ENCODE results near the gene IPO11.
"Not testable (repeated sequence)": the region's sequence is repeated elsewhere in the genome, so short reads cannot be mapped to it uniquely, and the experiment has no call there.

IPO11 gene

DNA sequence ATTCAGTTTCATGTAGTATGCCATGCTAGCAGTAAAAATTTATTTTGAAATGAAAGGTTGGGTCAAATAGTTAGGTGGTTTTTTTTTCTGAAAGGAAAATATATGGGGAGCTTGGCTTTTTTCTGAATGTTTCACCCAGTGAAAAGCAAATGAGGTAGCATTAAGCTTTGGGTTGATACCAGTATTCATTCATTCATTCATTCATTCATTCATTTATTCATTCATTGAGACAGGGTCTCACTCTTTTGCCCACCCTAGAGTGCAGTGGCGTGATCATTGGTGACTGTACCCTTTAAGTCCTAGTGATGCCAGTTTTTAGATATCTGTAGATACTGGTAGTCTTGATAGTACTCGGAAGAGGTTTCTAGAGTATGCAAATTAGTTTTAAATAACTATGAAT is 123.7 kb downstream of the IPO11 start:
- H3K36me3 ChIP-seq (ENCODE audit: control insufficient read depth, insufficient read depth, low read length): peaks cover 2% of the 10 kb centered on the region
- no peaks in the 10 kb centered on the region for H3K4me1 ChIP-seq (ENCODE audit: control insufficient read depth, insufficient read depth, low read length)
- H3K4me3 ChIP-seq (ENCODE audit: low read length): no peak overlapping the region
- H3K27ac ChIP-seq (ENCODE audit: low read depth, low read length): no peak overlapping the region
- H3K9ac ChIP-seq (ENCODE audit: low read length): no peak overlapping the region
- H3K27me3 ChIP-seq (ENCODE audit: control insufficient read depth, insufficient read depth, low read length): no peaks in the 10 kb centered on the region

DNA sequence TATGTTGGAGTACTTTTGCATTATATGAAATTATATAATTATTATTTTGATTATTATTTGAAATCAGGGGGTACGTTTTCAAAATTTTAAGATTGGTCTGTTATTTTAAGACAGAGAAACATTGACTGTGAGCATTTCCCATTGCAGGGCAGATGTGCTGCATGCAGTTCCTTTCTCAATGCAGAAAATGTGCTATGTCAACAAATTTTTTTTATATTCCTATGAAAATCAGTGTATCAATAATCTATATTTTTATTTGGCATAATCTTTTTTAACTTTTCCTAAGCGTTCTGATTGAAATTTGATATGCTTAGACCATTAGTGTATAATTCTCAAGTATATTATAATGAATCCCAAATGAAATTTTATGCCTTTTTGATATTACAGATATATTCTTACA is 124.2 kb downstream of the IPO11 start:
- Histone ChIP-seq H3K9ac (ENCODE audit: low read length) (no peak overlapping the region), H3K4me1 (ENCODE audit: control insufficient read depth, insufficient read depth, low read length) (no peaks in the 10 kb centered on the region), H3K27me3 (ENCODE audit: control insufficient read depth, insufficient read depth, low read length) (no peaks in the 10 kb centered on the region), H3K4me3 (ENCODE audit: low read length) (no peak overlapping the region), H3K27ac (ENCODE audit: low read depth, low read length) (no peak overlapping the region), H3K36me3 (ENCODE audit: control insufficient read depth, insufficient read depth, low read length) (peaks cover 3% of the 10 kb centered on the region)

DNA sequence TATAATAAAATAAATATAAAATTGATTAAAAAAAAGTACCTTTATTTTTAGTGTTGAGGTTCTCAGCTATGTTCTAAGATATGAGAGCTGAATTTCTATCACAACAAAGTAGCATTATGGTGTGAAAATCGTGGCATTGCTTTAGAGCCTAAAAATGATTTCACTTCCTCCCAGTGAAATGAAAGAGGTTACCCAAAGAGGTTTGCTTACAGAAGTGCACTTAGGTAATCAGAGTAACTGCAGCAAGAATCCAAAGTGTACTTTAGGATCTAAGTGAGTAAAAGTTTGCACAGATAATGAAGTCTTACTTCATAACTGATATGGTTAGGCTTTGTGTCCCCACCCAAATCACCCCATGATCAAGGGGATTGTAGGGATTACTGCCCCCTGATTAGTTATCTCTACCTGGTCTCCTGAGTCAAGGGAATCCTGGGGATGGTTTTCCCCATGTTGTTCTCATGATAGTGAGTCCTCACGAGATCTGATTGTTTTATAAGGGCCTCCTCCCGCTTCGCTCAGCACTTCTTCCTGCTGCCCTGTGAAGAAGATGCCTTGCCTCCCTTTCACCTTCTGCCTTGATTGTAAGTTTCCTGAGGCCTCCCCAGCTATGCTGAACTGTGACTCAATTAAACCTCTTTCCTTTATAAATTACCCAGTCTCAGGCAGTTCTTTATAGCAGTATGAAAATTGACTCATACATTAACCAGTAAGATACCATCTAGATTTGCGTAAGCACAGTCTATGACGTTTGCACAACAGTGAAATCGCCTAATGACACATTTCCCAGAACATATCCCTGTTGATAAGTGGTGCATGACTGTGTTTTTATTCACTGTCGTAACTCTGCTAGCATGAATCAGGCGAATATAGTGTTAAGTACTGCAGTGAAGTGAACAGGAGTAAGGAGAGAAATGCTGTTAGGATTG is 125.7 kb downstream of the IPO11 start:
- Histone ChIP-seq H3K27me3 (ENCODE audit: control insufficient read depth, insufficient read depth, low read length) (no peaks in the 10 kb centered on the region), H3K4me1 (ENCODE audit: control insufficient read depth, insufficient read depth, low read length) (no peaks in the 10 kb centered on the region), H3K27ac (ENCODE audit: low read depth, low read length) (no peak overlapping the region), H3K9ac (ENCODE audit: low read length) (no peak overlapping the region), H3K36me3 (ENCODE audit: control insufficient read depth, insufficient read depth, low read length) (peaks cover 3% of the 10 kb centered on the region), H3K4me3 (ENCODE audit: low read length) (no peak overlapping the region)

DNA sequence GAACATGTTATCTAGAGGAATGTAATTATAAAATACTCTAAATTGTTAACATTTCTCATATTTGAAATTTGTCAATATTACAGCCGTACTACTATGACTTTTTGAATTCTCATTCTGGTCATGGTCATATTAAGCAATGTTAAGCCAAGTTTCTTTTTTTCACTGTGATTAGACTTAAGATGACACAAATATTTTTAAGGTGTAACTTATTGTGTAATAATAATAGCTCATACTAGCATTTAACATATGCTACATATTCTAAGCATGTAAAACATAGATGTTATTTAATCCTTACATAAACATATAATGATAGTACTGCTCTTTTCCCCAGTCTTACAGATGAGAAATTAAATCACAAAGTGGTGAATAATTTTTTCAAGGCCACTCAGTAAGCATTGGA is 130.2 kb downstream of the IPO11 start:
- H3K4me1 ChIP-seq (ENCODE audit: control insufficient read depth, insufficient read depth, low read length): no peaks in the 10 kb centered on the region
- H3K4me3 ChIP-seq (ENCODE audit: low read length): no peak overlapping the region
- no peak overlapping the region for H3K27ac ChIP-seq (ENCODE audit: low read depth, low read length)
- peaks cover 3% of the 10 kb centered on the region for H3K36me3 ChIP-seq (ENCODE audit: control insufficient read depth, insufficient read depth, low read length)
- H3K9ac ChIP-seq (ENCODE audit: low read length): no peak overlapping the region
- no peaks in the 10 kb centered on the region for H3K27me3 ChIP-seq (ENCODE audit: control insufficient read depth, insufficient read depth, low read length)

DNA sequence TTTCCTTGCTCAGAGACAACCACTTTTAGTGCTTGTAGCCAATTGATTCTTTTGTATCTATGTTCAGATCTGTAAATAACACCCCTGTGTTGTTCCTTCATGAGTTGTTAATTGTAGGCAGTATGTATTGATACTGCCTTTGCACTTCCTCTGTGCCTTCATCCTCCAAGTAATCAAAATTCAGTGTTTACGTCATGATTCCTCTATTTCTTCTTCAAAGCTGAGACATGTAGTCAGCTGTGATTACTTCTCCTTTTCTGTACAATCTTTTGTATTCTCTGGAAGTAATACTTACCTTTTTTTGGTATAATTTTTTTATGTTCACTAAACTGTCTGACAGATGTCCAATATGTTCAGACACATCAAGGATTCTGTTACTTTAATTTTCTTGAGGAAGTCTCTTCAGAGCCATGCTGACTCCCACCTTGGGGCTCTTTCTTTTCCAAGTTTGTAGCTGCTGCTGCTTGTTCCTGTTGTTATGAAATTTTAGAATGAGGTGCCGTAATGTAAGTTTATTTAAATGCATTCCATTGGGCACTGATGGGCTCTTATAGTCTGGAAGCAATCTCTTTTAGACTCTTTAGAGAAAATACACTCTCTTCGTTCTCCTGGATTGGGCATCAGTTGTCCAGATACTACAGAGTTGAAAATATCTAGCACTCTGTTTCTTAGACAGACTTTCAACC is 135.5 kb downstream of the IPO11 start:
- no peaks in the 10 kb centered on the region for H3K36me3 ChIP-seq (ENCODE audit: control insufficient read depth, insufficient read depth, low read length)
- H3K27me3 ChIP-seq (ENCODE audit: control insufficient read depth, insufficient read depth, low read length): no peaks in the 10 kb centered on the region
- no peak overlapping the region for H3K9ac ChIP-seq (ENCODE audit: low read length)
- no peaks in the 10 kb centered on the region for H3K4me1 ChIP-seq (ENCODE audit: control insufficient read depth, insufficient read depth, low read length)
- no peak overlapping the region for H3K4me3 ChIP-seq (ENCODE audit: low read length)
- no peak overlapping the region for H3K27ac ChIP-seq (ENCODE audit: low read depth, low read length)

DNA sequence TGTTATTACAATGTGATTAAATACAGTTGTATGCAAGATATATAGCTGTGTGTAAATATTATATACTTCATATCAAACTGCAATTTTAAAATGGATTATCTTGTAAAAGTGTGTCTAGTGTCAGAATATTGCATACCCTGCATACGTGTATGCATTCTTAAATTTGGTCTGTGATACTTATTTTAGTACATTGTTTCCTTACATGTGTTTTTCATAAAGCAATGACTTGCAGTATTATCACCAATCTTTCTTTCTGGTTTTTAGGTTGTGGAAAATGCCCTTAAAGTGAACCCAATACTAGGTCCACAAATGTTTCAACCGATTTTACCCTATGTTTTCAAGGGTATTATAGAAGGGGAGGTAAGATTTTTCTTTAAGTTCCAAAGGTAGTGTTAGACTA is 137.5 kb downstream of the IPO11 start:
- no peaks in the 10 kb centered on the region for H3K36me3 ChIP-seq (ENCODE audit: control insufficient read depth, insufficient read depth, low read length)
- H3K9ac ChIP-seq (ENCODE audit: low read length): no peak overlapping the region
- no peaks in the 10 kb centered on the region for H3K4me1 ChIP-seq (ENCODE audit: control insufficient read depth, insufficient read depth, low read length)
- no peak overlapping the region for H3K27ac ChIP-seq (ENCODE audit: low read depth, low read length)
- H3K27me3 ChIP-seq (ENCODE audit: control insufficient read depth, insufficient read depth, low read length): no peaks in the 10 kb centered on the region
- H3K4me3 ChIP-seq (ENCODE audit: low read length): no peak overlapping the region

DNA sequence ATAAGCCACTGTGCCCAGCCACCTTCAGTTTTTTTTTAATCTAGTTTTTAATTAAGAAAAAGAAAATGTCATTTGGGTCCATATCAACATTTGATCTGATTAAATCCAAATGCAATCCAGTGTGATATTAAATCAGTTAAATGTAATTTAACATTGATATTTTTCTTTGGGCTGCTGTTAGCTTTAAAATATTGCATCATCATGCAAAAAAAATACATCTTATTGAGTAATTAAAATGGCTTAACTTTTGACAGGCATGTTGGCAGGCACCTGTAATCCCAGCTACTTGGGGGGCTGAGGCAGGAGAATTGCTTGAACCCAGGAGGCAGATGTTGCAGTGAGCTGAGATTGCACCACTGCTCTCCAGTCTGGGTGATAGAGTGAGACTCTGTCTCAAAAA is 143.4 kb downstream of the IPO11 start:
- Histone ChIP-seq H3K27me3 (ENCODE audit: control insufficient read depth, insufficient read depth, low read length) (no peaks in the 10 kb centered on the region), H3K36me3 (ENCODE audit: control insufficient read depth, insufficient read depth, low read length) (no peaks in the 10 kb centered on the region), H3K27ac (ENCODE audit: low read depth, low read length) (no peak overlapping the region), H3K4me3 (ENCODE audit: low read length) (no peak overlapping the region), H3K9ac (ENCODE audit: low read length) (no peak overlapping the region), H3K4me1 (ENCODE audit: control insufficient read depth, insufficient read depth, low read length) (no peaks in the 10 kb centered on the region)

DNA sequence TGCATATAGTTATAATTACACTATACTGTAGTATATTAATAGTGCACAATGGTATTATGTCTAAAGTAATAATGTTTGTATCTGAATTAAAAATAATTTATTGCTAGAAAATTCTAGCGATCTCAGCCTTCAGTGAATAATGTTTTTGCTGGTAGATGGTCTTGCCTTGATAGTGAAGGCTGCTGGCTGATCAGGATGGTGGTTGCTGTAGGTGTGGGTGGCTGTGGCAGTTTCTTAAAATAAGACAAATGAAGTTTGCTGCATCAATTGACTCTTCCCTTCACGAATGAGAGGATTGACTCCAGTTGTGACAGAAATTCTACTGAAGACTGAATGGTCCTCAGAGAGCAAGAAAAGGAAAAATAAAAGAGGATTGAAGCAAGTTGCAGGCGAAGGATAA is 146.4 kb downstream of the IPO11 start:
- H3K4me1 ChIP-seq (ENCODE audit: control insufficient read depth, insufficient read depth, low read length): no peaks in the 10 kb centered on the region

DNA sequence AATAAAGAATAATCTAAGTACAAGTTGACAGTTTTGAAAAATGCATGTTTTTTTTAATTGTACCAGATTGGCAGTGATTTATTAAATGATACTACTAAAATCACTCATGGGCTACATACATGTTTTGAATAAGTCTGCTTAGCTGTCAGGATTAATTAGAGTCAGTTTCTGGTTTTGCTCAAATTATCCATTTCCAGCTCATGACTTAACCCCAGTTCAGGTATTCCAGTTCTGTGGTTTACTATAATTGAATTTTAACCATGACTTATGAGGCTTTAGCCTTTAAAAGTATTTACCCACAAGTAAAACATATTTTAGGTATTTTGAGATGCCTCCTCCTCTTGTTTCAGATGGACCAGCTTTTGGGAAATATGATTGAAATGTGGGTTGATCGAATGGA is 148.2 kb downstream of the IPO11 start:
- no peaks in the 10 kb centered on the region for H3K27me3 ChIP-seq (ENCODE audit: control insufficient read depth, insufficient read depth, low read length)

More for the DNA sequence above, 146.4 kb downstream of the IPO11 start:
- Histone ChIP-seq H3K9ac (ENCODE audit: low read length) (no peak overlapping the region), H3K27ac (ENCODE audit: low read depth, low read length) (no peak overlapping the region), H3K27me3 (ENCODE audit: control insufficient read depth, insufficient read depth, low read length) (no peaks in the 10 kb centered on the region), H3K36me3 (ENCODE audit: control insufficient read depth, insufficient read depth, low read length) (no peaks in the 10 kb centered on the region), H3K4me3 (ENCODE audit: low read length) (no peak overlapping the region)

DNA sequence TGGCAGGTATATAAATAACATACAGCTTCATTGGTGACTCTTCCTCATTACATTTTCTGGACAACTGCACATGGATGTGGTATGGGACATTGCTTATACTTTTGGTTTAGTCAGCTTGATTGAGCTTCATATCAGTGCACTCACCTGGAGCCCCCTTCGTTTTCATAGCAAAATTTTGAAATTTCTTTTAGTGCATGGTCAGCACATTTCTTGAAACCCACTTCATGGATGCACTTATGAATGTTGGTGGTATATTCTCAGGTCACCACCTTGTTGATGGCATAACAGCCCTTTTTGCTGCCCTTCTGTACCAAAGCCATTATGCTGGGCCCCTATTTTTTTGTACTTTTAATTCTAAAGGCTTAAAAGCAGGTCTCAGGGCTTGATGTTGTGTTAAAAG is 149.3 kb downstream of the IPO11 start:
- H3K4me3 ChIP-seq (ENCODE audit: low read length): no peak overlapping the region
- no peak overlapping the region for H3K9ac ChIP-seq (ENCODE audit: low read length)
- H3K27ac ChIP-seq (ENCODE audit: low read depth, low read length): no peak overlapping the region
- no peaks in the 10 kb centered on the region for H3K4me1 ChIP-seq (ENCODE audit: control insufficient read depth, insufficient read depth, low read length)
- no peaks in the 10 kb centered on the region for H3K36me3 ChIP-seq (ENCODE audit: control insufficient read depth, insufficient read depth, low read length)
- H3K27me3 ChIP-seq (ENCODE audit: control insufficient read depth, insufficient read depth, low read length): no peaks in the 10 kb centered on the region

More for the DNA sequence above, 148.2 kb downstream of the IPO11 start:
- Histone ChIP-seq H3K4me1 (ENCODE audit: control insufficient read depth, insufficient read depth, low read length) (no peaks in the 10 kb centered on the region), H3K9ac (ENCODE audit: low read length) (no peak overlapping the region), H3K27ac (ENCODE audit: low read depth, low read length) (no peak overlapping the region), H3K36me3 (ENCODE audit: control insufficient read depth, insufficient read depth, low read length) (no peaks in the 10 kb centered on the region), H3K4me3 (ENCODE audit: low read length) (no peak overlapping the region)

DNA sequence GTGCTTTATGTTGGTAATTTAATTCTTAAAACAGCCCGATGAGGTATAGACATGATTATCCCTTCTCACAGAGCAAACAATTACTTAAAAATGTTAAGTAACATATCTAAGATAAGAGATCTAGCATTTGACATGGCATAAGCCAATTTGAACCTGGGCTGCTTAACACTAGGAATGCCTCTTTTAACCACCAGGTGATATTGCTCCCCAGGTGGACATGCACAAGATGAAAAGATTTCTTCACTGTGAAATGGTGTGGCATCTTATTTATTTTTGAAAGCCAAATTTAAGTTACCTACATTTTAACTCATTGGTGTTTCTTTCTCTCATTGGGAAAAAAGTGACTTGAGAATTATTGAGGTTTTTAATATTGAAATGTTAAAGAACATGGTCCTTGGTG is 150.3 kb downstream of the IPO11 start:
- no peaks in the 10 kb centered on the region for H3K36me3 ChIP-seq (ENCODE audit: control insufficient read depth, insufficient read depth, low read length)
- no peak overlapping the region for H3K4me3 ChIP-seq (ENCODE audit: low read length)
- no peak overlapping the region for H3K9ac ChIP-seq (ENCODE audit: low read length)
- H3K27me3 ChIP-seq (ENCODE audit: control insufficient read depth, insufficient read depth, low read length): no peaks in the 10 kb centered on the region
- no peak overlapping the region for H3K27ac ChIP-seq (ENCODE audit: low read depth, low read length)
- no peaks in the 10 kb centered on the region for H3K4me1 ChIP-seq (ENCODE audit: control insufficient read depth, insufficient read depth, low read length)

DNA sequence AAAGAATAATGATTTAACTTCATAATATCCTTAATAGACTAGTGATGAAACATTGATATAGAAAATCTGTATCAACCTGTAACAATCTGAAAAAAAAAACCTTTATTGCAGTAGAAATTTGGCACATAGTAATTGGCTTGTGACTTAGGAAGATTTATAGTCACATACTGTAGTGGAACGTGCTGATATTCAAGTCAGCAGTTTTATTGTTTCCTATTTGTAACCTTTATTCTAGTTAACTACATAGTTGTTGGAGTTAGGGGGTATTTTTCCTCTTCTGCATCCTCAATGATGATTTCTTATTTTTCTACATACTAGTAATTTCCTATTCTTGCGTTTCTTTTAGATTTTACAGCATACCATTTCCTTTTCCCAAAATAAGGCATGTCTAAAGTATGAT is 151.5 kb downstream of the IPO11 start:
- no peaks in the 10 kb centered on the region for H3K36me3 ChIP-seq (ENCODE audit: control insufficient read depth, insufficient read depth, low read length)

DNA sequence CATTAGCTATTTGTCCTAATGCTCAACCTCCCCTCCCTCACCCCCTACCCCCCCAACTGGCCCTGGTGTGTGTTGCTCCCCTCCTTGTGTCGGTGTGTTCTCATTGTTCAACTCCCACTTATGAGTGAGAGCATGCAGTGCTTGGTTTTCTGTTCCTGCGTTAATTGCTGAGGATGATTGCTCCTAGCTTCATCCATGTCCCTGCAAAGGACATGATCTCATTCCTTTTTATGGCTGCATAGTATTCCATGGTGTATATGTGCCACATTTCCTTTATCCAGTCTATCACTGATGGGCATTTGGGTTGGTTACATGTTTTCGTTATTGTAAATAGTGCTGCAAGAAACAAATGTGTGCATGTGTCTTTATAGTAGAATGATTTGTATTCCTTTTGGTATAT is 153.2 kb downstream of the IPO11 start:
- H3K36me3 ChIP-seq (ENCODE audit: control insufficient read depth, insufficient read depth, low read length): not testable (repeated sequence)

More for the DNA sequence above, 151.5 kb downstream of the IPO11 start:
- H3K27me3 ChIP-seq (ENCODE audit: control insufficient read depth, insufficient read depth, low read length): no peaks in the 10 kb centered on the region
- no peaks in the 10 kb centered on the region for H3K4me1 ChIP-seq (ENCODE audit: control insufficient read depth, insufficient read depth, low read length)
- no peak overlapping the region for H3K27ac ChIP-seq (ENCODE audit: low read depth, low read length)
- H3K4me3 ChIP-seq (ENCODE audit: low read length): no peak overlapping the region
- H3K9ac ChIP-seq (ENCODE audit: low read length): no peak overlapping the region

More for the DNA sequence above, 153.2 kb downstream of the IPO11 start:
- not testable (repeated sequence) for H3K9ac ChIP-seq (ENCODE audit: low read length); H3K4me3 ChIP-seq (ENCODE audit: low read length); H3K27me3 ChIP-seq (ENCODE audit: control insufficient read depth, insufficient read depth, low read length); H3K27ac ChIP-seq (ENCODE audit: low read depth, low read length); H3K4me1 ChIP-seq (ENCODE audit: control insufficient read depth, insufficient read depth, low read length)

Measured in rectal smooth muscle tissue (tissue), 1 donor.